B cell (primary cell): ENCODE measurements around the gene UBN2. TPM values are rescaled to one million over a fixed set of nuclear protein-coding genes. Genes with fewer than 3 reads are reported as not detected.

Experiments
- ATAC-seq: fragments of 200-7000 bp; cut with Tn5 transposase; one replicate; pipeline ENCODE4 v1.10.0; 2021; ENCODE audit warnings: low read depth, mild to moderate bottlenecking, moderate number of reproducible peaks, moderate library complexity
- CTCF ChIA-PET: fragments of 350-600 bp; sonication (Branson Sonifier 250); formaldehyde crosslinking; loops from one replicate; lab custom pipeline; 2021; ENCODE audit warnings: antibody characterized with exemption, inconsistent platforms; lab: Charles Lee
- POLR2A ChIA-PET: fragments of 350-600 bp; sonication (Branson Sonifier 250); formaldehyde crosslinking; loops from one replicate; lab custom pipeline; 2021; ENCODE audit warnings: antibody characterized with exemption; lab: Charles Lee
- DNase-seq: peaks from one replicate; pipeline ENCODE4 v3.0.0; 2013
- H2AFZ ChIP-seq: 2 replicates; pipeline ENCODE4 v1.6.1; 2012; ENCODE audit warnings: mild to moderate bottlenecking, low read depth, low read length; ENCODE audit not compliant: insufficient read depth, poor library complexity, severe bottlenecking
- H3K27ac ChIP-seq, 2 donors: 1 replicate in 1 of 2; 2 replicates in 1 of 2; pipeline ENCODE4 v1.5.1; 2012 to 2013; ENCODE audit warnings: low read length in 2 of 2, mild to moderate bottlenecking in 2 of 2, moderate library complexity in 1 of 2
- H3K27me3 ChIP-seq, 4 experiments: fragments of 200-600 bp in 1 of 4; sonication (generic) in 1 of 4; replicated peaks in 1 of 4; 1 replicate in 2 of 4; 2 replicates in 2 of 4; pipeline versions ENCODE4 v1.6.1 to v1.7.0; 2013 to 2016; ENCODE audit warnings: low read length in 3 of 4, mild to moderate bottlenecking in 2 of 4, mixed read lengths in 1 of 4, moderate library complexity in 1 of 4; ENCODE audit not compliant: insufficient read depth in 4 of 4, control insufficient read depth in 3 of 4; ENCODE audit errors: control extremely low read depth in 1 of 4
- H3K36me3 ChIP-seq, 2 experiments: replicated peaks in 1 of 2; 1 replicate in 1 of 2; 2 replicates in 1 of 2; pipeline versions ENCODE4 v1.6.1 to v1.7.1; 2013; ENCODE audit warnings: low read length in 1 of 2; ENCODE audit not compliant: insufficient read depth in 2 of 2, control insufficient read depth in 1 of 2; ENCODE audit errors: control extremely low read depth in 1 of 2, extremely low read depth in 1 of 2
- H3K4me1 ChIP-seq, 2 donors: fragments of 200-600 bp in 1 of 2; sonication (generic) in 1 of 2; 1 replicate in 1 of 2; 2 replicates in 1 of 2; pipeline versions ENCODE4 v1.5.1 to v1.6.1; 2013 to 2017; ENCODE audit warnings: low read length in 2 of 2; ENCODE audit not compliant: control insufficient read depth in 2 of 2, insufficient read depth in 2 of 2
- H3K4me2 ChIP-seq: replicated peaks from 2 replicates; pipeline ENCODE3; 2012; ENCODE audit warnings: mild to moderate bottlenecking, low read depth, low read length; ENCODE audit not compliant: poor library complexity, severe bottlenecking
- H3K4me3 ChIP-seq, 5 experiments: fragments of 200-600 bp in 1 of 5; sonication (generic) in 1 of 5; 1 replicate in 3 of 5; 2 replicates in 2 of 5; pipeline versions ENCODE4 v1.5.1 to v1.7.0; 2011 to 2016; ENCODE audit warnings: low read length in 4 of 5, mild to moderate bottlenecking in 4 of 5, low read depth in 2 of 5, control low read depth in 1 of 5, moderate library complexity in 1 of 5; ENCODE audit not compliant: insufficient read depth in 1 of 5; ENCODE audit errors: control extremely low read depth in 1 of 5, extremely low read depth in 1 of 5
- H3K79me2 ChIP-seq: fragments of 200-600 bp; sonication (generic); one replicate; pipeline ENCODE4 v1.6.0; 2016; ENCODE audit warnings: low read length; ENCODE audit not compliant: control insufficient read depth, insufficient read depth
- H3K9ac ChIP-seq: fragments of 200-600 bp; sonication (generic); 2 replicates; pipeline ENCODE4 v1.6.1; 2017; ENCODE audit warnings: mild to moderate bottlenecking, low read length, moderate library complexity
- H3K9me3 ChIP-seq, 3 donors: one replicate each; pipeline versions ENCODE4 v1.6.1 to v1.7.1; 2013; ENCODE audit warnings: low read length in 2 of 3; ENCODE audit not compliant: control insufficient read depth in 2 of 3, insufficient read depth in 1 of 3; ENCODE audit errors: control extremely low read depth in 1 of 3
- H4K20me1 ChIP-seq: 2 replicates; pipeline ENCODE4 v1.6.0; 2012; ENCODE audit warnings: mild to moderate bottlenecking, low read length; ENCODE audit not compliant: insufficient read depth, control insufficient read depth, poor library complexity, severe bottlenecking
- H3K27ac Mint-ChIP-seq: one replicate; pipeline ENCODE4 v1.8.0; 2021; ENCODE audit warnings: mixed read lengths
- H3K27me3 Mint-ChIP-seq: one replicate; pipeline ENCODE4 v1.8.0; 2021; ENCODE audit warnings: mixed read lengths
- H3K4me1 Mint-ChIP-seq: one replicate; pipeline ENCODE4 v1.8.0; 2021; ENCODE audit warnings: mixed read lengths
- H3K4me3 Mint-ChIP-seq: one replicate; pipeline ENCODE4 v1.8.0; 2021; ENCODE audit warnings: mixed read lengths
- H3K9me3 Mint-ChIP-seq: one replicate; pipeline ENCODE4 v1.8.0; 2022; ENCODE audit warnings: mixed read lengths; ENCODE audit not compliant: insufficient read depth
- CTCF ChIP-seq: fragments of 200-600 bp; IDR thresholded peaks from one replicate; pipeline ENCODE4 v1.8.0; 2022; ENCODE audit warnings: antibody characterized with exemption, mild to moderate bottlenecking
- EZH2 ChIP-seq: IDR thresholded peaks from 2 replicates; pipeline ENCODE4 v1.6.1; 2012; ENCODE audit warnings: borderline replicate concordance, low read depth, mild to moderate bottlenecking, moderate library complexity, low read length; ENCODE audit not compliant: insufficient read depth, poor library complexity, severe bottlenecking
- WGBS: methylation state at CpG from one replicate; pipeline ENCODE4 v1.1.5; 2013; ENCODE audit warnings: missing lambda C conversion rate; ENCODE audit not compliant: insufficient coverage; 5-methylcytosine and 5-hydroxymethylcytosine counted together
- intact Hi-C: fragments of 100-400 bp; cut with micrococcal nuclease; formaldehyde crosslinking; loops from one replicate; pipeline ENCODE4 v1.10.0; 2022
- polyA plus RNA-seq: library from polyadenylated mRNA; depleted of rRNA; stranded (reverse); fragments of >200 nt; gene quantifications from 2 replicates; pipeline ENCODE4 v1.2.3, GENCODE V29; 2012
- total RNA-seq, 2 donors: library from RNA; stranded (reverse); fragments of 120-200 nt in 1 of 2; gene quantifications; 1 replicate in 1 of 2; 2 replicates in 1 of 2; pipeline versions ENCODE4 v1.2.3 to v1.2.4, GENCODE V29; 2013 to 2022

The UBN2 gene
- total and polyA plus RNA-seq, 2 donors (not counting 1 experiment from before 2014, with no cell fraction given): 2.4 to 33.4 TPM

- DNase-seq (no peak), ATAC-seq (no peak)
- intact Hi-C loops: no loop called here
- Mint-ChIP-seq H3K27me3 (no peaks in the 10 kb centered on the region), H3K27ac (no peak overlapping the region), H3K9me3 (no peaks in the 10 kb centered on the region), H3K4me3 (no peak overlapping the region), H3K4me1 (no peaks in the 10 kb centered on the region)
- Histone ChIP-seq H3K27me3 (no peaks in the 10 kb centered on the region), H3K27ac (no peak overlapping the region), H4K20me1 (no peaks in the 10 kb centered on the region), H3K4me2 (no peak overlapping the region), H3K4me1 (no peaks in the 10 kb centered on the region), H3K36me3 (peaks cover 0 to 5% of the 10 kb centered on the region in 2 experiments), H3K9ac (no peak overlapping the region), H2AFZ (no peak overlapping the region), H3K79me2 (no peaks in the 10 kb centered on the region), H3K4me3 (no peak overlapping the region), H3K9me3 (no peaks in the 10 kb centered on the region)
- CTCF ChIA-PET: no interaction called here
- TF ChIP-seq CTCF (no peak), EZH2 (no peak)
- WGBS: 42% methylated on average over 1 of the region's 1 CpG
- POLR2A ChIA-PET: no interaction called here
Measured at GRCh38 chr7:139182363-139182762, 48.7 kb upstream of the UBN2 start.

- TF ChIP-seq EZH2 (no peak), CTCF (no peak)
- WGBS: no CpG with 5 or more reads among the region's 2 CpGs
- no peaks in the 10 kb centered on the region for H3K79me2 ChIP-seq
Measured at GRCh38 chr7:139183251-139183650, 47.8 kb upstream of the UBN2 start.

More at GRCh38 chr7:139183251-139183650, 47.8 kb upstream of the UBN2 start:
- Histone ChIP-seq H3K4me1 (no peaks in the 10 kb centered on the region), H3K27ac (no peak overlapping the region), H3K9ac (no peak overlapping the region), H3K4me2 (no peak overlapping the region), H3K27me3 (no peaks in the 10 kb centered on the region), H4K20me1 (no peaks in the 10 kb centered on the region), H3K4me3 (no peak overlapping the region), H3K9me3 (no peaks in the 10 kb centered on the region), H2AFZ (no peak overlapping the region), H3K36me3 (peaks cover 0 to 5% of the 10 kb centered on the region in 2 experiments)
- no peak for ATAC-seq
- Mint-ChIP-seq H3K27me3 (no peaks in the 10 kb centered on the region), H3K4me3 (no peak overlapping the region), H3K27ac (no peak overlapping the region), H3K9me3 (no peaks in the 10 kb centered on the region), H3K4me1 (no peaks in the 10 kb centered on the region)
- DNase-seq: no peak
- intact Hi-C loops: no loop called here
- CTCF ChIA-PET: no interaction called here
- POLR2A ChIA-PET: no interaction called here
